ENCODE data around the gene HDC. TPM values are rescaled to one million over a fixed set of nuclear protein-coding genes. Genes with fewer than 3 reads are reported as not detected.

HDC gene
- total RNA-seq, 1 experiment from 2014 or later, result not detected

DNA sequence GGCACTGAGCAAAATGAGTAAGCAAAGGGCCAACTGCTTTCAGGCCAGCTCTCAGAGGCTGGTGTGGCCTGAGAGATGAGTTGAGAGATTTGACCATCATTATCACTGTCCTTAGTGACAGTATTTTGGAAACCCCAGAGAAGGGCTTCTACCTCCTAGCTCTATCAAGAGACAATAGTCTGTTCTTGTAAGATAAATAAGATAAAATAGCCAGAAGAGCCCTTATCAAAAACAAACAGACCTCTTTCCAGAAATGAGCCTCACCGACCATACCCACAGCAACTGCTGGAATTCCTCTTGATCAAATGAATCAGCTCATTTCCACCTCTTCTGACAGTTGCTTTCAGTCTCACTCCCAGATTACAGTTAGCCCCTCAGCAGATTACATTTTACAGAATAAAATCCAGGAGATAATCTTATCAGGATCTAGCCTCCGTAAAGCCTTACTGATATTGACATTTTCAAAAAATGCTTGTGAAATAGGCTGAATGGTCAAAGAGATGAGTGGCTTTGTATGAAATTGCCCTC is 4.5 kb downstream of the HDC start:
- no peak for ATAC-seq
- Histone ChIP-seq H3K79me2 (ENCODE audit: insufficient read depth, low read length) (no peaks in the 10 kb centered on the region), H3K4me2 (ENCODE audit: low read length) (no peak overlapping the region), H3K4me1 (ENCODE audit: control insufficient read depth in 1 of 2, insufficient read depth in 2 of 2, low read length in 2 of 2) (peaks cover 8 to 22% of the 10 kb centered on the region in 2 experiments), H3K27ac (ENCODE audit: low read depth, low read length) (no peak overlapping the region), H3K4me3 (replicated peaks in 1 of 2; ENCODE audit: low read depth in 1 of 2, low read length in 2 of 2) (no peak overlapping the region), H3K36me3 (ENCODE audit: control insufficient read depth in 1 of 2, insufficient read depth in 2 of 2, low read length in 2 of 2) (no peaks in the 10 kb centered on the region), H3K9me3 (ENCODE audit: control insufficient read depth in 1 of 2, insufficient read depth in 1 of 2, low read depth in 1 of 2, low read length in 2 of 2) (no peaks in the 10 kb centered on the region), H3K27me3 (ENCODE audit: insufficient read depth, low read length) (peaks cover 6% of the 10 kb centered on the region; the same call in 1 of the 2 replicates), H3K9me2 (ENCODE audit: insufficient read depth) (no peaks in the 10 kb centered on the region), H2AFZ (ENCODE audit: low read depth, low read length, poor library complexity, severe bottlenecking) (no peak overlapping the region), H3K9ac (ENCODE audit: low read length) (no peak overlapping the region), H4K20me1 (ENCODE audit: insufficient read depth) (no peaks in the 10 kb centered on the region)
- no TSS peak for BruUV-seq (replicated peaks)
- intact Hi-C loops (cut with micrococcal nuclease), result no loop called here
- DNase-seq (ENCODE audit: low read depth, low spot score), result no peak
- POLR2A ChIA-PET, result no interaction called here
- RAD21 ChIA-PET (ENCODE audit: low non-redundant PET in 1 of 2, low total read pairs in 2 of 2, uncharacterized antibody in 2 of 2, unreplicated experiment in 2 of 2), result no interaction called here
- TF ChIP-seq YY1 (IDR thresholded peaks at IDR 0.05; ENCODE audit: extremely low read depth, insufficient replicate concordance, low read depth, low read length) (no peak), MAX (IDR thresholded peaks at IDR 0.05) (no peak), SP1 (IDR thresholded peaks at IDR 0.05; ENCODE audit: low read depth) (no peak), EZH2 (IDR thresholded peaks at IDR 0.05) (no peak), TCF7L2 (IDR thresholded peaks at IDR 0.05; ENCODE audit: borderline replicate concordance, extremely low read depth, insufficient read depth, insufficient read length) (no peak), JUND (IDR thresholded peaks at IDR 0.05) (no peak), CEBPB (IDR thresholded peaks at IDR 0.05; ENCODE audit: low read depth) (no peak), SIN3A (IDR thresholded peaks at IDR 0.05; ENCODE audit: low read depth) (no peak), FOSL1 (IDR thresholded peaks at IDR 0.05; ENCODE audit: low read depth) (no peak)
- CTCF ChIA-PET, result no interaction called here

- RAD21 ChIA-PET (ENCODE audit: low non-redundant PET in 1 of 2, low total read pairs in 2 of 2, uncharacterized antibody in 2 of 2, unreplicated experiment in 2 of 2), result no interaction called here
- H3K36me3 ChIP-seq (ENCODE audit: control insufficient read depth in 1 of 2, insufficient read depth in 2 of 2, low read length in 2 of 2), result no peaks in the 10 kb centered on the region
- no peak overlapping the region for H2AFZ ChIP-seq (ENCODE audit: low read depth, low read length, poor library complexity, severe bottlenecking)
- no peak overlapping the region for H3K27ac ChIP-seq (ENCODE audit: low read depth, low read length)
- no peaks in the 10 kb centered on the region for H3K9me3 ChIP-seq (ENCODE audit: control insufficient read depth in 1 of 2, insufficient read depth in 1 of 2, low read depth in 1 of 2, low read length in 2 of 2)
- H3K27me3 ChIP-seq (ENCODE audit: insufficient read depth, low read length), result no peaks in the 10 kb centered on the region
- H3K4me2 ChIP-seq (ENCODE audit: low read length), result no peak overlapping the region
- no peaks in the 10 kb centered on the region for H3K79me2 ChIP-seq (ENCODE audit: insufficient read depth, low read length)
- DNase-seq (ENCODE audit: low read depth, low spot score), result no peak
- H3K9ac ChIP-seq (ENCODE audit: low read length), result no peak overlapping the region
- CTCF ChIA-PET, result no interaction called here
- BruUV-seq (replicated peaks), result no TSS peak
- no peaks in the 10 kb centered on the region for H4K20me1 ChIP-seq (ENCODE audit: insufficient read depth)
- intact Hi-C loops (cut with micrococcal nuclease), result no loop called here
- no peak for ATAC-seq
- H3K9me2 ChIP-seq (ENCODE audit: insufficient read depth), result no peaks in the 10 kb centered on the region
- H3K4me1 ChIP-seq (ENCODE audit: control insufficient read depth in 1 of 2, insufficient read depth in 2 of 2, low read length in 2 of 2), result peaks cover 8 to 24% of the 10 kb centered on the region in 2 experiments
- H3K4me3 ChIP-seq (replicated peaks in 1 of 2; ENCODE audit: low read depth in 1 of 2, low read length in 2 of 2), result no peak overlapping the region
- TF ChIP-seq FOSL1 (IDR thresholded peaks at IDR 0.05; ENCODE audit: low read depth) (no peak), ZFX (IDR thresholded peaks at IDR 0.05) (no peak)
- POLR2A ChIA-PET, result interaction anchor here (0.6 kb wide), 1 partner anchor 270 kb away, joined by 3 read pairs; no protein-coding TSS in a partner anchor
Measured at GRCh38 chr15:50259276-50259675, 6.2 kb downstream of the HDC start.
